OCI-LY3 (cell line): Measurements from ENCODE around the gene PDXK.

Experiments
- H2AFZ ChIP-seq: fragments of 200-600, 300-600 bp; shearing (Covaris generic); 2 replicates; pipeline ENCODE4 v1.6.0; 2014; ENCODE audit warnings: antibody characterized with exemption, low read depth, low read length
- H3K27ac ChIP-seq: fragments of 200-600, 300-600 bp; sonication (generic); 2 replicates; pipeline ENCODE4 v1.5.1; 2014; ENCODE audit warnings: mild to moderate bottlenecking, low read length, moderate library complexity, mixed read lengths
- H3K27me3 ChIP-seq: fragments of 200-600, 300-600 bp; sonication (generic); 2 replicates; pipeline ENCODE4 v1.6.1; 2014; ENCODE audit warnings: low read depth, low read length, mixed read lengths
- H3K36me3 ChIP-seq: fragments of 200-600, 300-600 bp; sonication (generic); replicated peaks from 2 replicates; pipeline ENCODE3; 2014; ENCODE audit warnings: low read depth, low read length, mixed read lengths
- H3K4me1 ChIP-seq: fragments of 300-600, 200-600 bp; sonication (generic); 2 replicates; pipeline ENCODE4 v1.6.1; 2014; ENCODE audit warnings: low read length, mixed read lengths
- H3K4me2 ChIP-seq: fragments of 200-600, 300-600 bp; sonication (generic); 2 replicates; pipeline ENCODE4 v1.6.1; 2014; ENCODE audit warnings: low read length, mixed read lengths
- H3K4me3 ChIP-seq: fragments of 300-600, 200-600 bp; sonication (generic); 2 replicates; pipeline ENCODE4 v1.5.1; 2014; ENCODE audit warnings: antibody characterized with exemption, mild to moderate bottlenecking, low read length, moderate library complexity
- H3K79me2 ChIP-seq: fragments of 300-600, 200-600 bp; shearing (Covaris generic); 2 replicates; pipeline ENCODE4 v1.6.1; 2014; ENCODE audit warnings: mild to moderate bottlenecking, low read length, mixed read lengths
- H3K9ac ChIP-seq: fragments of 300-600, 200-600 bp; shearing (Covaris generic); 2 replicates; pipeline ENCODE4 v1.6.0; 2014; ENCODE audit warnings: mild to moderate bottlenecking, low read length, moderate library complexity
- H3K9me3 ChIP-seq: fragments of 200-600, 300-600 bp; shearing (Covaris generic); 2 replicates; pipeline ENCODE4 v1.6.1; 2014; ENCODE audit warnings: low read length, mixed read lengths; ENCODE audit not compliant: insufficient read depth
- H4K20me1 ChIP-seq: fragments of 200-600, 300-600 bp; sonication (generic); 2 replicates; pipeline ENCODE4 v1.6.1; 2016; ENCODE audit warnings: low read length, mixed read lengths; ENCODE audit not compliant: insufficient read depth
- EZH2phosphoT487 ChIP-seq: fragments of 200-600 bp; shearing (Covaris generic); IDR thresholded peaks from 2 replicates; pipeline ENCODE4 v1.6.1; 2018; ENCODE audit warnings: antibody characterized with exemption, mixed run types, low read depth
- TF ChIP-seq, protein P1 (sequence below): fragments of 200-600, 300-600 bp; sonication (generic); IDR thresholded peaks from 2 replicates; pipeline ENCODE4 v1.5.1; 2014; ENCODE audit warnings: antibody characterized with exemption, low read length, low read depth

PDXK gene

GRCh38 chr21:43728467-43729390 lies 9.8 kb downstream of the PDXK start:
- TF ChIP-seq, protein P1, sequence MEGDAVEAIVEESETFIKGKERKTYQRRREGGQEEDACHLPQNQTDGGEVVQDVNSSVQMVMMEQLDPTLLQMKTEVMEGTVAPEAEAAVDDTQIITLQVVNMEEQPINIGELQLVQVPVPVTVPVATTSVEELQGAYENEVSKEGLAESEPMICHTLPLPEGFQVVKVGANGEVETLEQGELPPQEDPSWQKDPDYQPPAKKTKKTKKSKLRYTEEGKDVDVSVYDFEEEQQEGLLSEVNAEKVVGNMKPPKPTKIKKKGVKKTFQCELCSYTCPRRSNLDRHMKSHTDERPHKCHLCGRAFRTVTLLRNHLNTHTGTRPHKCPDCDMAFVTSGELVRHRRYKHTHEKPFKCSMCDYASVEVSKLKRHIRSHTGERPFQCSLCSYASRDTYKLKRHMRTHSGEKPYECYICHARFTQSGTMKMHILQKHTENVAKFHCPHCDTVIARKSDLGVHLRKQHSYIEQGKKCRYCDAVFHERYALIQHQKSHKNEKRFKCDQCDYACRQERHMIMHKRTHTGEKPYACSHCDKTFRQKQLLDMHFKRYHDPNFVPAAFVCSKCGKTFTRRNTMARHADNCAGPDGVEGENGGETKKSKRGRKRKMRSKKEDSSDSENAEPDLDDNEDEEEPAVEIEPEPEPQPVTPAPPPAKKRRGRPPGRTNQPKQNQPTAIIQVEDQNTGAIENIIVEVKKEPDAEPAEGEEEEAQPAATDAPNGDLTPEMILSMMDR: no peak
- no peaks in the 10 kb centered on the region for H3K9me3 ChIP-seq
- peaks cover 36% of the 10 kb centered on the region for H3K4me1 ChIP-seq
- H4K20me1 ChIP-seq: peaks cover 33% of the 10 kb centered on the region
- peak overlapping the region; percentile 67 for H3K9ac ChIP-seq
- H3K36me3 ChIP-seq: peaks cover 8% of the 10 kb centered on the region
- H2AFZ ChIP-seq: no peak overlapping the region
- H3K4me2 ChIP-seq: peak overlapping the region; percentile 95
- no peaks in the 10 kb centered on the region for H3K27me3 ChIP-seq
- peak overlapping the region; percentile 88 for H3K4me3 ChIP-seq
- H3K79me2 ChIP-seq: peaks cover 31% of the 10 kb centered on the region
- peak overlapping the region; percentile 47 for H3K27ac ChIP-seq

DNA sequence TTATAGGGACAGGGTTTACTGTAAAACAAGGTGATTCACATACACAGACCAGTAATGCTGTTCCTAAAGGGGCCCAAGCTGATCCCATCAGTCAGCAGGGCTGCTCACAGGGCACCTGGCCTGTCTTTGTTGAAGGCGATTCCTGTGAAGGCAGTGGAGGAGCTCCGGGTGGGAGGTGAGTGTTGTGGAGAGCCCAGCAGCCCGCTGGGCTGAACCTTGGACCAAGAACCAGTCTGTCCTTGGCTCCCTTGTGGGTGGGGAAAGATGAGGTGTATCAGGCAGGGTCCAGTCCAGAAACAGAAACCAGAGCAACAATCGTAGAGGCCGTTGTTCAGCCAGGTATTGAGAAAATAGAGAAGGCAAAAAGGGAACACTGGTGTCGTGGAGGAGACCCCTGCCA lies 12.5 kb downstream of the PDXK start:
- Histone ChIP-seq H3K4me2 (no peak overlapping the region), H4K20me1 (peaks cover 25% of the 10 kb centered on the region), H3K36me3 (peaks cover 4% of the 10 kb centered on the region), H3K79me2 (peaks cover 24% of the 10 kb centered on the region), H3K9me3 (no peaks in the 10 kb centered on the region), H2AFZ (no peak overlapping the region), H3K9ac (no peak overlapping the region), H3K27me3 (no peaks in the 10 kb centered on the region), H3K27ac (no peak overlapping the region), H3K4me1 (peaks cover 15% of the 10 kb centered on the region), H3K4me3 (no peak overlapping the region)
- TF ChIP-seq, protein P1: no peak
- no peak for TF ChIP-seq EZH2phosphoT487

- no peak overlapping the region for H3K4me2 ChIP-seq
- no peak overlapping the region for H3K27ac ChIP-seq
- H4K20me1 ChIP-seq: peaks cover 25% of the 10 kb centered on the region
- H3K9me3 ChIP-seq: no peaks in the 10 kb centered on the region
- H2AFZ ChIP-seq: no peak overlapping the region
- no peak overlapping the region for H3K9ac ChIP-seq
- no peaks in the 10 kb centered on the region for H3K27me3 ChIP-seq
- H3K4me1 ChIP-seq: peaks cover 15% of the 10 kb centered on the region
- TF ChIP-seq EZH2phosphoT487: no peak
- TF ChIP-seq, protein P1: no peak
- H3K79me2 ChIP-seq: peaks cover 18% of the 10 kb centered on the region
- no peak overlapping the region for H3K4me3 ChIP-seq
- H3K36me3 ChIP-seq: peaks cover 4% of the 10 kb centered on the region
Observed at GRCh38 chr21:43731891-43732711, 13.2 kb downstream of the PDXK start.

GRCh38 chr21:43733060-43733459 lies 14.1 kb downstream of the PDXK start:
- no peak overlapping the region for H3K27ac ChIP-seq

More at GRCh38 chr21:43733060-43733459, 14.1 kb downstream of the PDXK start:
- Histone ChIP-seq H4K20me1 (peaks cover 20% of the 10 kb centered on the region), H3K4me2 (no peak overlapping the region), H2AFZ (no peak overlapping the region), H3K27me3 (no peaks in the 10 kb centered on the region), H3K79me2 (peaks cover 10% of the 10 kb centered on the region), H3K4me1 (peaks cover 6% of the 10 kb centered on the region; the same call in 1 of the 2 replicates), H3K9ac (no peak overlapping the region), H3K9me3 (no peaks in the 10 kb centered on the region), H3K4me3 (no peak overlapping the region), H3K36me3 (peaks cover 4% of the 10 kb centered on the region)
- no peak for TF ChIP-seq EZH2phosphoT487
- TF ChIP-seq, protein P1: no peak
